ENCODE measurements around the gene ARF1. TPM values are rescaled to one million over a fixed set of nuclear protein-coding genes. Genes with fewer than 3 reads are reported as not detected.

Gene ARF1
- total and polyA plus RNA-seq, 2 of the 13 experiments (the other 11 are each of a cell fraction or from before 2014, with no cell fraction given), result 186 to 327 TPM

DNA sequence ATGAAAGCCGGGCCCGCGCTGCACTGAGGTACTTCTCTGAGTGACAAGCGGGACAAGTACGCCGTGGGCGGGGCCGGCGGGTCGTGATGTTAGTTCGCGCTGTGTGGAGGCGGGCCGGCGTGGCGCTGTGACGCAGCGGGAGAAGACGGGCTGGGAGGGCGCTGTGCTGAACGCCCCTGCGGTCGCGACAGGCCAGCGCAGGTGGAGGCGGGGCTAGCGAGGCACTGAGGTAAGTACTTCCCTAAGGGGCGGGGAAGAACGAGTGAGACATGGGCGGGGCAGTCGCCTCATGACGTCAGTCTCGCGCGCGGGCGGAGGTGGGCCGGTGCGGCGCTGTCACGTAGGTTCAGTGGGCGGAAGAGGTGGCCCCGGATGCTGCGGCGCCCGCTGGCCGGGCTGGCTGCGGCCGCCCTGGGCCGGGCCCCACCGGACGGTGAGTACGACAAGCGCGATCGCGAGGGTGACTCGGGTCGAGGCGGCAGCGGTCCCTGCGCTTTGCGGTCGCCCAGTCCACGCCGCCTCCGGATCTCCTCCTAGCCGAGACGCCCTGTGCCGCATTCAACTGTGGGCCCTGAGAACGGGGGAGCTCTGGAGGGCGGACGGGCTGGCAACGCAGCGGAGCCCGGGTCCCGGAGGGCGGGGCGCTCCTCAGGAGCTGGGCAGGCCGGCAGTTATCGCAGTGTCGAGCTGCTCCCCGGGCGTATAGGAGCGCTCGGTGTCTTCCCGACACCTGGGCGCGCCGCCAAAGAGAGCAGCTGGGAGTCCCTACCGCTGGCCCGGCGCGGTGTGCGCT is 57.6 kb downstream of the ARF1 start, which contains the start of gene GUK1:
TSS of gene GUK1 (plus strand) at position 349 of the 793 bp plus-strand sequence. CDS start at position 373, 24 bp downstream.
- H3K9ac ChIP-seq (ENCODE audit: insufficient read depth, low read depth, low read length), result peak within 1 kb of the TSS; percentile 97
- TSS peak; percentile 81 for BruUV-seq (replicated peaks)
- FAIRE-seq (peak; percentile 86), DNase-seq (ENCODE audit: low spot score) (peak; percentile 96), ATAC-seq (peak; percentile 90)
- peaks cover 46% of the 10 kb centered on the region for H3K79me2 ChIP-seq (ENCODE audit: insufficient read depth, low read length)
- ChIA-PET CTCF (ENCODE audit: low intra/inter-chr PET ratio, low total read pairs) (interaction anchor here (0.7 kb wide), 1 partner anchor 25 kb away, joined by 3 read pairs; the partner anchor contains the start of gene IBA57), POLR2A (interaction anchor here (1.3 to 5.6 kb wide), 3 partner anchors 10 to 25 kb away, joined by 11 to 38 read pairs (median 11); partner anchors contain the start of genes GJC2 and IBA57)
- H3K27me3 ChIP-seq (ENCODE audit: control insufficient read depth in 1 of 2, insufficient read depth in 2 of 2, low read length in 2 of 2), result no peaks in the 10 kb centered on the region; a peak in 1 of 5 replicates
- H3K36me3 ChIP-seq (replicated peaks in 1 of 2; ENCODE audit: control insufficient read depth in 1 of 2, insufficient read depth in 2 of 2, low read length in 2 of 2), result peaks cover under 1 to 2% of the 10 kb centered on the region in 2 experiments; a peak in 3 of 5 replicates
- H3K4me2 ChIP-seq (ENCODE audit: low read depth, low read length), result peak within 1 kb of the TSS; percentile 95
- no peaks in the 10 kb centered on the region for H3K9me3 ChIP-seq (ENCODE audit: low read length)
- in situ Hi-C loops (cut with HindIII; ENCODE audit: extremely low pct_ligation_motif_present, low pct_unique_long_range_greater_than_20kb), result loop anchor here (5.0 kb wide), 1 partner anchor 37 kb away; no protein-coding TSS in a partner anchor
- H3K27ac ChIP-seq (ENCODE audit: extremely low read length, insufficient read depth, low read length), result peak within 1 kb of the TSS; percentile 75
- WGBS (ENCODE audit: low lambda C conversion rate), result under 1% methylated on average over 18 of the region's 95 CpGs
- H2AFZ ChIP-seq (ENCODE audit: low read length), result peak within 1 kb of the TSS; percentile 62
- peaks cover 17% of the 10 kb centered on the region; the same call in 1 of the 2 replicates for H4K20me1 ChIP-seq (ENCODE audit: insufficient read depth, low read length)
- intact Hi-C loops (cut with micrococcal nuclease; ENCODE audit: unreplicated experiment), result loop anchor here (1.0 to 2.0 kb wide), 3 partner anchors 9 to 29 kb away; no protein-coding TSS in a partner anchor
- peak within 1 kb of the TSS; percentile 94 to 98 (median 96) for H3K4me3 ChIP-seq (replicated peaks in 1 of 3; ENCODE audit: insufficient read depth in 1 of 3, low read depth in 2 of 3, low read length in 3 of 3)
- peaks cover 42% of the 10 kb centered on the region for H3K4me1 ChIP-seq (ENCODE audit: insufficient read depth, low read length)
- TF ChIP-seq FOXK1 (CRISPR knock-in tag; IDR thresholded peaks at IDR 0.05; ENCODE audit: borderline replicate concordance, low read depth), result peak; percentile 78; the same call in 1 of the 2 replicates
- peak; percentile 76; the same call in 1 of the 2 replicates for TF ChIP-seq AKAP8 (CRISPR knock-in tag; IDR thresholded peaks at IDR 0.05)
- TF ChIP-seq NFKBIZ (CRISPR knock-in tag; IDR thresholded peaks at IDR 0.05), result 0 out of 2 replicates have a peak, but pooled peaks have one; percentile 37
- TF ChIP-seq, protein P1, sequence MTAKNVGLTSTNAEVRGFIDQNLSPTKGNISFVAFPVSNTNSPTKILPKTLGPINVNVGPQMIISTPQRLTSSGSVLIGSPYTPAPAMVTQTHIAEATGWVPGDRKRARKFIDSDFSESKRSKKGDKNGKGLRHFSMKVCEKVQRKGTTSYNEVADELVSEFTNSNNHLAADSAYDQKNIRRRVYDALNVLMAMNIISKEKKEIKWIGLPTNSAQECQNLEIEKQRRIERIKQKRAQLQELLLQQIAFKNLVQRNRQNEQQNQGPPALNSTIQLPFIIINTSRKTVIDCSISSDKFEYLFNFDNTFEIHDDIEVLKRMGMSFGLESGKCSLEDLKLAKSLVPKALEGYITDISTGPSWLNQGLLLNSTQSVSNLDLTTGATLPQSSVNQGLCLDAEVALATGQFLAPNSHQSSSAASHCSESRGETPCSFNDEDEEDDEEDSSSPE (CRISPR knock-in tag; IDR thresholded peaks at IDR 0.05), result peak; percentile 82; the same call in 1 of the 2 replicates
- TF ChIP-seq SETDB1 (CRISPR knock-in tag; IDR thresholded peaks at IDR 0.05; ENCODE audit: borderline replicate concordance), result no peak
- no peak for TF ChIP-seq FOXA1 (IDR thresholded peaks at IDR 0.05)
- TF ChIP-seq FOXA1 (CRISPR knock-in tag; IDR thresholded peaks at IDR 0.05), result no peak
- peak; percentile 44; the same call in 1 of the 2 replicates for TF ChIP-seq RBAK (CRISPR knock-in tag; IDR thresholded peaks at IDR 0.05)
- 0 out of 2 replicates have a peak, but pooled peaks have one; percentile 48 for TF ChIP-seq ZFP1 (CRISPR knock-in tag; IDR thresholded peaks at IDR 0.05)
- peak; percentile 92 for TF ChIP-seq KLF12 (CRISPR knock-in tag; IDR thresholded peaks at IDR 0.05; ENCODE audit: borderline replicate concordance)
- TF ChIP-seq ELF3 (CRISPR knock-in tag; IDR thresholded peaks at IDR 0.05), result peak; percentile 77
- no peak for TF ChIP-seq MTF1 (CRISPR knock-in tag; IDR thresholded peaks at IDR 0.05)
- peak; percentile 94 for TF ChIP-seq GABPB1 (CRISPR knock-in tag; IDR thresholded peaks at IDR 0.05)
- TF ChIP-seq HOXA5 (CRISPR knock-in tag; IDR thresholded peaks at IDR 0.05), result peak; percentile 64; the same call in 1 of the 2 replicates
- TF ChIP-seq KDM2A (CRISPR knock-in tag; IDR thresholded peaks at IDR 0.05; ENCODE audit: borderline replicate concordance, low read depth), result peak; percentile 92
- TF ChIP-seq DNMT3B (CRISPR knock-in tag; conservative IDR thresholded peaks at IDR 0.05), result no peak
- peak; percentile 57; the same call in 1 of the 2 replicates for TF ChIP-seq TBX3 (IDR thresholded peaks at IDR 0.05; ENCODE audit: borderline replicate concordance)
- TF ChIP-seq, protein P2, sequence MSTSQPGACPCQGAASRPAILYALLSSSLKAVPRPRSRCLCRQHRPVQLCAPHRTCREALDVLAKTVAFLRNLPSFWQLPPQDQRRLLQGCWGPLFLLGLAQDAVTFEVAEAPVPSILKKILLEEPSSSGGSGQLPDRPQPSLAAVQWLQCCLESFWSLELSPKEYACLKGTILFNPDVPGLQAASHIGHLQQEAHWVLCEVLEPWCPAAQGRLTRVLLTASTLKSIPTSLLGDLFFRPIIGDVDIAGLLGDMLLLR (CRISPR knock-in tag; IDR thresholded peaks at IDR 0.05), result peak; percentile 39
- TF ChIP-seq ZSCAN21 (CRISPR knock-in tag; IDR thresholded peaks at IDR 0.05; ENCODE audit: borderline replicate concordance), result peak; percentile 99
- TF ChIP-seq HNRNPH1 (optimal IDR thresholded peaks at IDR 0.05; ENCODE audit: low read depth, low read length), result no peak
- TF ChIP-seq MBD4 (IDR thresholded peaks at IDR 0.05; ENCODE audit: borderline replicate concordance, low read length), result no peak
- TF ChIP-seq SMAD3 (CRISPR knock-in tag; IDR thresholded peaks at IDR 0.05), result 0 out of 2 replicates have a peak, but pooled peaks have one; percentile 21
- no peak for TF ChIP-seq ZBTB20 (CRISPR knock-in tag; IDR thresholded peaks at IDR 0.05; ENCODE audit: borderline replicate concordance, low read depth)
